Stomach (tissue), 4 donors: Measurements from ENCODE around the gene THBD.

Experiments
- CTCF ChIP-seq, 7 experiments: fragments of 450-650 bp in 4 of 7; fragments of 200-600 bp in 3 of 7; sonication (generic) in 3 of 7; IDR thresholded peaks; one replicate each; pipeline ENCODE4 v1.5.1; 2016 to 2019; ENCODE audit warnings: antibody characterized with exemption in 7 of 7, control low read depth in 2 of 7, mild to moderate bottlenecking in 1 of 7
- EP300 ChIP-seq: sonication (generic); formaldehyde crosslinking; IDR thresholded peaks from one replicate; pipeline ENCODE4 v1.6.1; 2017; ENCODE audit warnings: antibody characterized with exemption
- POLR2A ChIP-seq, 4 donors: fragments of 450-650 bp; IDR thresholded peaks; one replicate each; pipeline ENCODE4 v1.6.1; 2016; ENCODE audit warnings: antibody characterized with exemption in 4 of 4, control low read depth in 2 of 4, mild to moderate bottlenecking in 1 of 4, moderate library complexity in 1 of 4
- POLR2AphosphoS5 ChIP-seq, 3 donors: sonication (generic); formaldehyde crosslinking; IDR thresholded peaks; one replicate each; pipeline ENCODE4 v1.6.1; 2016; ENCODE audit warnings: antibody characterized with exemption in 3 of 3

GRCh38 chr20:23090878-23091277, 41.4 kb upstream of the THBD start:
- TF ChIP-seq CTCF (IDR thresholded peaks at IDR 0.05) (no peak), POLR2A (IDR thresholded peaks at IDR 0.05) (no peak), POLR2AphosphoS5 (IDR thresholded peaks at IDR 0.05) (no peak), EP300 (no peak)
